AG04449 (cell line): Measurements from ENCODE around the gene PCDH1.
"Not testable (repeated sequence)": the region's sequence is repeated elsewhere in the genome, so short reads cannot be mapped to it uniquely, and the experiment has no call there.

Experiments
- CTCF ChIA-PET: fragments of 350-600 bp; formaldehyde crosslinking; extraction: SDS; loops from one replicate; lab custom pipeline; 2021; ENCODE audit warnings: antibody characterized with exemption; lab: Yijun Ruan, JAX
- POLR2A ChIA-PET: fragments of 400-600, 350-600 bp; formaldehyde crosslinking; extraction: SDS; loops from one replicate; lab custom pipeline; 2020; ENCODE audit warnings: antibody characterized with exemption, inconsistent platforms; lab: Yijun Ruan, JAX
- DNase-seq: peaks from one replicate; pipeline ENCODE4 v3.0.0-alpha.2; 2010; ENCODE audit warnings: low read depth, low spot score
- H3K4me3 ChIP-seq: 2 replicates; pipeline ENCODE4 v1.5.1; 2011; ENCODE audit warnings: low read depth, mild to moderate bottlenecking, control low read depth, low read length
- TF ChIP-seq, protein P1 (sequence below): IDR thresholded peaks from one replicate; pipeline ENCODE4 v1.5.1; 2011; ENCODE audit warnings: mild to moderate bottlenecking, moderate library complexity, low read length, control low read depth, inconsistent platforms; ENCODE audit not compliant: insufficient read depth; ENCODE audit errors: missing control alignments

Gene PCDH1

GRCh38 chr5:141878186-141878710 lies at the start of gene PCDH1:
PCDH1 (minus strand) TSS chr5:141878410; CDS start chr5:141878262, 148 bp downstream.
- CTCF ChIA-PET = interaction anchor here (0.7 to 12.8 kb wide), 53 partner anchors 7 to 286 kb away, joined by 3 to 567 read pairs (median 7); partner anchors contain the start of genes DELE1, DIAPH1, PCDH12 and RNF14
- POLR2A ChIA-PET = no interaction called here
- peak within 1 kb of the TSS; percentile 44 for H3K4me3 ChIP-seq
- TF ChIP-seq, protein P1, sequence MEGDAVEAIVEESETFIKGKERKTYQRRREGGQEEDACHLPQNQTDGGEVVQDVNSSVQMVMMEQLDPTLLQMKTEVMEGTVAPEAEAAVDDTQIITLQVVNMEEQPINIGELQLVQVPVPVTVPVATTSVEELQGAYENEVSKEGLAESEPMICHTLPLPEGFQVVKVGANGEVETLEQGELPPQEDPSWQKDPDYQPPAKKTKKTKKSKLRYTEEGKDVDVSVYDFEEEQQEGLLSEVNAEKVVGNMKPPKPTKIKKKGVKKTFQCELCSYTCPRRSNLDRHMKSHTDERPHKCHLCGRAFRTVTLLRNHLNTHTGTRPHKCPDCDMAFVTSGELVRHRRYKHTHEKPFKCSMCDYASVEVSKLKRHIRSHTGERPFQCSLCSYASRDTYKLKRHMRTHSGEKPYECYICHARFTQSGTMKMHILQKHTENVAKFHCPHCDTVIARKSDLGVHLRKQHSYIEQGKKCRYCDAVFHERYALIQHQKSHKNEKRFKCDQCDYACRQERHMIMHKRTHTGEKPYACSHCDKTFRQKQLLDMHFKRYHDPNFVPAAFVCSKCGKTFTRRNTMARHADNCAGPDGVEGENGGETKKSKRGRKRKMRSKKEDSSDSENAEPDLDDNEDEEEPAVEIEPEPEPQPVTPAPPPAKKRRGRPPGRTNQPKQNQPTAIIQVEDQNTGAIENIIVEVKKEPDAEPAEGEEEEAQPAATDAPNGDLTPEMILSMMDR = no peak
- no peak for DNase-seq

GRCh38 chr5:141926434-141926833 lies 48.2 kb upstream of the PCDH1 start:
- ChIA-PET CTCF (interaction anchor here (1.0 to 1.4 kb wide), 2 partner anchors 34 to 43 kb away, joined by 3 to 11 read pairs; partner anchors contain the start of gene RNF14), POLR2A (no interaction called here)
- TF ChIP-seq, protein P1 = no peak
- DNase-seq = no peak
- H3K4me3 ChIP-seq = no peak overlapping the region

- ChIA-PET CTCF (interaction anchor here (0.8 to 4.4 kb wide), 10 partner anchors 17 to 242 kb away, joined by 3 to 20 read pairs (median 4); partner anchors contain the start of genes ARAP3, PCDH1 and RNF14), POLR2A (interaction anchor here (0.7 to 1.7 kb wide), 6 partner anchors 10 to 1276 kb away, joined by 3 to 6 read pairs (median 4); partner anchors contain the start of genes IK and RNF14)
- peak; percentile 70 for DNase-seq
- H3K4me3 ChIP-seq = peak within 1 kb of the TSS; percentile 85
- TF ChIP-seq, protein P1 = no peak
Measured at GRCh38 chr5:141923448-141924313, 45.5 kb upstream of the PCDH1 start, which contains the start of gene DELE1. DELE1 (plus strand) TSS chr5:141923871; CDS start chr5:141923942, 71 bp downstream.

DNA sequence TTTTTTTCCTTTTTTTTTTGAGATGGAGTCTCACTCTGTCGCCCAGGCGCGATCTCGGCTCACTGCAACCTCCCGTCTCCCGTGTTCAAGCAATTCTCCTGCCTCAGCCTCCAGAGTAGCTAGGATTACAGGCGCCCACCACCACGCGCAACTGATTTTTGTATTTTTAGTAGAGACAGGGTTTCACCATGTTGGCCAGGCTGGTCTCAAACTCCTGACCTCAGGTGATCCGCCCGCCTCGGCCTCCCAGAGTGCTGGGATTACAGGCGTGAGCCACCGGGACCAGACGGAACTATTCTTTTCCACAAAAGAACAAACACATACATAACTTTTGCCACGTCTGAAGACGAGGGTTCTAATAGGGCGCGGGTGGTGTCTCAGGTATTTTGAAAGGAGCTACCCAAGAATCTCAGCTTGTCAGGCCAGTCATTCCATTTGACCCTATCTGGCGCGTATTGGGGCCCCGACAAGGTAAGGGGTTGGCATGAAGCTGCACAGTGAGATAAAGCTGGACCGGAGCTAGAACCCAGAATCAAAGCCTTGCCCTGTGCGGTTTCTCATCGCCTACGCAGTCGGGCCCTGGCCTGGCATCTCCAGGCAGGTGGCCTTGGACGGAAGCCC lies 44.7 kb upstream of the PCDH1 start:
- peak overlapping the region; percentile 85 for H3K4me3 ChIP-seq
- POLR2A ChIA-PET = interaction anchor here (0.7 to 1.7 kb wide), 4 partner anchors 19 to 1275 kb away, joined by 3 to 6 read pairs (median 4); partner anchors contain the start of genes IK and RNF14
- CTCF ChIA-PET = interaction anchor here (0.6 to 4.4 kb wide), 13 partner anchors 18 to 1270 kb away, joined by 3 to 20 read pairs (median 3); partner anchors contain the start of genes ARAP3, PCDH1 and RNF14
- not testable (repeated sequence) for DNase-seq

- H3K4me3 ChIP-seq = no peak overlapping the region
- ChIA-PET POLR2A (no interaction called here), CTCF (interaction anchor here (1.5 to 4.7 kb wide), 3 partner anchors 40 to 229 kb away, joined by 4 to 24 read pairs (median 20); partner anchors contain the start of gene PCDH1)
- DNase-seq = no peak
- TF ChIP-seq, protein P1 = no peak
Measured at GRCh38 chr5:141920771-141921170, 42.6 kb upstream of the PCDH1 start.
